HG03159 (cell line): Measurements from ENCODE around the gene NGEF.
A peak's percentile ranks its signal among the peaks of the same experiment; 100 is the strongest.
"Not testable (repeated sequence)": the region's sequence is repeated elsewhere in the genome, so short reads cannot be mapped to it uniquely, and the experiment has no call there.

Experiments
- ATAC-seq: cut with Tn5 transposase; IDR thresholded peaks from one replicate; pipeline ENCODE4 v1.9.1; 2021; ENCODE audit warnings: mild to moderate bottlenecking, moderate library complexity; ENCODE audit not compliant: unreplicated experiment

The NGEF gene

DNA sequence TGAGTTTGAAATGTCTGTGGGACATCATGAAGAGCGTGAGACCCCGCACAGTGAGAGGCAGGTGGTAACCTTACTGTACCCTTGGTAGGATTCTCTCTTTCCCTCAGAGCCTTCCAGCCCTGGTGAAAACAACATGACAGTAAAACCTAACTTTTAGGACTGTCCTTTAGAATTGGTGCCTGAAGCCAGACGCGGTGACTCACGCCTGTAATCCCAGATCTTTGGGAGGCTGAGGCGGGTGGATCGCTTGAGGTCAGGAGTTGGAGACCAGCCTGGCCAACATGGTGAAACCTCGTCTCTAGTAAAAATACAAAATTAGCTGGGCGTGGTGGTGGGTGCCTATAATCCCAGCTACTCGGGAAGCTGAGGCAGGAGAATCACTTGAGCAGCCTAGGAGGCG is 161.0 kb downstream of the NGEF start:
- ATAC-seq: not testable (repeated sequence)

DNA sequence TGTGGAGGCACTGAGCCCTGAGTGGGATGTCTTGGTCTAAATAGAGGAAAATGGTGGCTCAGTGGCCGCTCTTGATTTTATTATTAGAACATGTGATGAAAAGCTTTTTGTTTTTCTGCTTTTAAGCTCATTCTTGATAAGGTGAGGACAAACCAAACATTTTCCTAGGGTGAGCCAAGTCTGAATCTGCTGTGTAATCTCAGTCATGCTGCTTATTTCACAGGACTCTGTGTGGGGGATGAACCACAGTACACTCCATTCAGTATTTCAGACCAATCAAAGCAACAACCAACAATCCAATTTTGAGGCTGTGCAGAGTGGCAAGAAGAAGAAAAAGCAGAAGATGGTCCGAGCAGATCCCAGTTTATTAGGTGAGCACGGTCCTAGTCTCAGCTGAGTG is 163.0 kb downstream of the NGEF start:
- ATAC-seq: no peak

DNA sequence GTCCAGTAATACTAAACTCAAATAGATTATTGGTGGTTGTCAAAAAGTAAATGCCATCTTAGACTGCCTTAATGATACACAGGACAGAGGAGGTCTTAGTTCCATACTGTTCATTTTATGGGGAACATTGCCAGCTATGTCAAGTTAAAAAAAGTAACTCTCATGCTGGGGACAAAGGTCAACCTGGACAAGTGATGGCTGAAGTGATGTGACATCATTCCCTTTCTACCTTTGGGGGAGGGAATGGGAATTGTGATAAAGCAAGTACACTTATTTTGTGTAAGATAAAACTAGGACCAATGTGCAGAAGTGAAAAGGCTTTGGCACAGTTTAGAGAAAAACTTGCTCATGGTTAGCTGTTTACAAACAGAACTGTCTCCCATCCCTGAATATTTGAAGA is 167.0 kb downstream of the NGEF start:
- ATAC-seq: no peak

DNA sequence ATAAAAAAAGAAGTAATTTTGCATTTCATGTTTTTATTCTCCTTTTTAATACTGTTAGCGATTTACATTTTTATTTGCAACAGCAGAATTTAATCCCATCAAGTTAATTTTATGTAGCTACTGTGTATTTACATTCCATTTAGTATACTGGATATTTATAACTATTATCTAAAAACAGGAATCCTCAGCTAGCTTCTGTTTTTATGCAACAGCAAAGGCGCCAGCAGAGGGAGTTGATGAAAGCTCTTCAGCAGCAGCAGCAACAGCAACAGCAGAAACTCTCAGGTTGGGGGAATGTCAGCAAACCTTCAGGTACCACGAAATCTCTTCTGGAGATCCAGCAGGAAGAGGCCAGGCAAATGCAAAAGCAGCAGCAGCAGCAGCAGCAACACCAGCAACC is 169.2 kb downstream of the NGEF start:
- no peak for ATAC-seq

DNA sequence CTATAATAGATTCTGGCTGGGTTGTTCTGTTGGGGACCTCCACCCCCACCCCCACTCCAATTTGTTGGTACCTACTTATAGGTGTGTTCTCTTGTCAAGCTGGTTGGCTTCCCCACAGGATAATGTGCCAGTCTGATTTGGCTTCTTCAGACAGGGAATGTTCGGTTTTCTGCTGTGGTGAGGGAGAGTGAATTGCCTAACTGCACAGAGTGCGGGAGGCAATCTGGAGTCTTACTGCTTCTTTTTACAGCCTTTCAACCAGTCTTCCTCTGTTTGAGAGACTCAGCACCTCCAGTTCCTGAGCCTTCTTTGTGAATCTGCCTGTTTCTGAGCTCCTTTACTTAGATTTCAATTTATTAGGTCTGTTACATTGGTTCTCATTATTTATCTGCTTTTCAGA is 170.4 kb downstream of the NGEF start:
- no peak for ATAC-seq

DNA sequence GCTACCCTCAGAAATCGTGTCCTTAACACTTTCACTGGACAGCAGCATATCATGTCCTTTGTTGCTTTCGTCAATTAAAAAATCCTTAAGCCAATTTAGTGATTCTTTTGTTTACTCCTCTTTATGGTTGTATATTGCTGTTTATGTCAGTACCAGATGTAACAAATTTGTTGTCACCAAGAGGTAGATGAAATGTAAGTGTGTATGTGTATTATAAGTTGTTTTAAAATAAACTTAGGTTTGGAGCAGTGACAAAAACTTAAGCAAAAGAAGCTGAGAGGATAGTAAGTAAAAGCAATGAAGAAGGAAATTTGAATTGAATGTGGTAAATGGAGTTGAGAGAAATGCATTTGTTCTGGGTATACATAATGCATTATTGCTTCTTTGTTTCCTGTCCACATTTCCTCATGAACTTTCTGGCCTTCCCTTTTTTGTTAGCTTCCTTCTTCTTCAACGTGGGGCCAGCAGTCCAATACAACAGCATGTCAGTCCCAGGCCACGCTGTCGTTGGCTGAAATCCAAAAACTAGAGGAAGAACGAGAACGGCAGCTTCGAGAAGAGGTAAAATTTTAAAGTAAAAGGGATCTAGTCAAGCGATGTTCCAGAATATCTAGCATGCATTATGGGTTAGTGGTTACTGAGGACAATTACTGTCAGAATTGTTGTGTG is 173.5 kb downstream of the NGEF start:
- no peak for ATAC-seq

DNA sequence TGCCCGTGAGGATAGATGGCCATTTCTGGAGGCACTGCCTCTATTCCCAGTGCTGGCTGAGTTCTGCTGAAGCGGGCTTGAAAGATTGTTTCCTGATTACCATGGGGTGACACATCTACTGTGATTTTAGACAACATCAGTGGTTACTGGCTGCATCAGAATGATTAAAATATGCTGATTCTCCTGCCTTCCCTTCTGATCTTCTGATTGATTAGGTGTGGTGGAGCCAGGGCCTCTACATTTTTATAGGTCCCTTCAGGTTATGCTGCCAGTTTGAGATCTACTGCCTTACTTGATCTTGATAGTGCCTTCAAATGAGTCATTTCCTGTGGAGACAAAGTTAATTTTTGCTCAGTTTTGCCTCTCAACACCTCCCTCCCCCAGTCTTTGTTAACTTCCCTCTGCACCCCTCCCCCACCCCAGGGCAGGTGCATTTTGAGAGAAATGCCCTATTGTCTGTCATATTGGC is 174.6 kb downstream of the NGEF start:
- peak; percentile 82 for ATAC-seq

DNA sequence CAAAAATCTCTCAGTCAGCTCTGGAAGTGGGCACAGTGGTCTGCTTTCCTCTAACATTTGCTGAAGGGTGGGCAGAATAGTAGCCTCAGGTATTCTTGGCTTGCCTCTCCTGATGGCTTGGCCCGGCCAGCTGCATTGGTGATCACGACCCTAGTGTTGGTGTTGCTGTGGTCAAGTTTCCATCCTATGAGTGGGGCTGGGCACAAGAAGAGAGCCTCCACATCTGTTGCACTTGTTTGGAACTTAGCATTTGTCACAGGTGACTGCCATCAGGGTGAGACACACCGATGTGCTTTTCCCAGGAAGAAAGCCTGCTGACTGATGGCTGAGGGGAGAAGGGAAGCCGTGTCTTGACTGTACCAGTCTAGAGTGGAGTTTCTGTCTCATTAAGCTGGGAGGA is 176.1 kb downstream of the NGEF start:
- ATAC-seq: no peak

DNA sequence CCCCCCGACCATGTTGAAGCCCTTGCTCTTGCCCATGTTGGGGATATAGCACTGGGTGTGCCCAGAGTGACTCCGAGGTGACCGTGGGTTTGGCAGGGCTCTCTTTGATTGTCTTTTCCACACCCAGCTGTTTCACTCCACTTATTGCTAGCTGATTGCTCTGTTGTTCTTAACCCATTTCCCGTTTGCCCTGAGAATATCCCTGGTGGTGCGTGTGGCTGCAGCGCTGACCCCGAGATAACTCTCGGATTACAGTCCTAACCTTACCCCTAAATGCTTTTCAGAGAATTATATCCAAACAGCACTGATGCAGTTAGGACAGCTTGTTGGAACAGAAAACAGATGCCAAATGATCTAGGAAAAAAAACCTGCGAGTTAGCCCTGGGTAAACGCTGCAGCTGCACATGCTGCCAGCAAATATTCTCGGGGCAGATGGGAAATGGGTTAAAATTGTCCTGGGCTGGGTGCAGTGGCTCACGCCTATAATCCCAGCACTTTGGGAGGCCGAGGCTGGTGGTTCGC is 177.3 kb downstream of the NGEF start:
- no peak for ATAC-seq

DNA sequence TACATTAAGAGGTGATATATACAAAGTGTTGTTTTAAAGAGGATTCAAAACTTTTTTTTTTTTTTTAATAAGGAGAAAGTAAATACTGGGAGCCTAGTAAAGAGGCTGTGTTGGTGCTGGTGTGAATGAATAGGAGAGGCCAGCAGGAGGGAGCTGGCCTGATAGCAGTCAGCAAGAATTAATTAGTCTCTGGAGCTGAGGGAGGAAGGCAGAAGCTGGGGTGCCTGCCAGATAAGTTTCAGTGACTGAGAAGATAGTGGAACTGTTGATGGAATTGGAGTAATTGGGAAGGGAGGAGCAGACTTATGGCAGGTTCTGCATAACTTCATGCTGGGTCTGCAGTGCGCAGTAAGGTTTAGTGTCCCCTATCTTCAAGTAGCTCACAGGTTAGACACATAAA is 179.2 kb downstream of the NGEF start:
- no peak for ATAC-seq

DNA sequence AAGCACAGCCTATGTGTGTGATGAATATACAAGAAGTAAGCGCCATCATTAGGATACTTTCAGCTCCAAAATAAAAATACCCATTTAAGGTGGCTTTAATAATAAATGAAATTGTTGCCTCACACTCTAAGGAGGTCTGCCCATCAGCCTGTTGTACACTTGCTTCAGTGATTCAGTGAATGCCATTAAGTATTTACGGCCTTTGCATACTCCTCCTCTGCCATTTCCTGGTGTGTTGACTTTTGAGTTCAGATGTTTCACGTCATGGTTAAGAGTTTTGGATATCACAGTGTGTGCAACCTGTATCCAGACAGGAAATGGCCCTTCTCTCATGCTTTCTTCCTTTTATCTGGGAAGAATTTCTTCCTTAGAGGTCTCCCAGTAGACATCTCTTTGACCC is 181.6 kb downstream of the NGEF start:
- ATAC-seq: no peak

DNA sequence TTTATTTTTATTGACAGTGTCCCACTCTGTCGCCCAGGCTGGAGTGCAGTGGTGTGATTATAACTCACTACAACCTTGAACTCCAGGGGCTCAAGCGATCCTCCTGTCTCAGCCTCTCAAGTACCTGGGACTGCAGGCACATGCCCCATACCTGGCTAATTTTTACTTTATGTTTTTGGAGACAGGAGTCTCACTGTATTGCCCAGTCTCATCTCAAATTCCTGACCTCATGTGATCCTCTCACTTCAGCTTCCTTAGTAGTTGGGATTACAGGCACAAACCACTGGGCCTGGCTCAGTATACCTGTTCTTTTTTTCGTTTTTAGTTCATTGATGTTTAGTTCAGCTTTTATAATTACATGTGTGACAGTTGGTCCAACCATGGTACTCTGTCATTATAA is 183.1 kb downstream of the NGEF start:
- ATAC-seq: no peak
